ENCODE measurements around the gene GH1.

DNA sequence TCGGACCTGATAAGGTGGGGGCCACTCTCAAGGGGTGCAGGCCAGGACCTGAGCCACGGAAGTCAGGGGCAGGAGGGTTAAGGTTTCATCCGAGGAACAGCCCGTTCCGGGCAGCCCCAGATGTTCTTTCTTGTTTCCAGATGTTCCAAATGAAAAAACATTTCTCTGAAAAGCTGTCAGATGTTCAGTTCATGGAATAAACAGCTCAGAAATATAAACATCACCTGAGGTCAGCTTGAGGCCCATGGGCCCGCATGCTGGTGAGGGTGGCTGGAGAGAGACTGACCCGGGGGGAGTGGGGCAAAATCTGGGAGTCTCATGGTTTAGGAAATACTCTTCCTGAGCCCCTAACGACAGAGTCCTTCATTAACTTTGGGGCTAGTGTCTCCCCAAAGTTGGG, 15.0 kb upstream of the GH1 start:
- TF ChIP-seq, protein P1, sequence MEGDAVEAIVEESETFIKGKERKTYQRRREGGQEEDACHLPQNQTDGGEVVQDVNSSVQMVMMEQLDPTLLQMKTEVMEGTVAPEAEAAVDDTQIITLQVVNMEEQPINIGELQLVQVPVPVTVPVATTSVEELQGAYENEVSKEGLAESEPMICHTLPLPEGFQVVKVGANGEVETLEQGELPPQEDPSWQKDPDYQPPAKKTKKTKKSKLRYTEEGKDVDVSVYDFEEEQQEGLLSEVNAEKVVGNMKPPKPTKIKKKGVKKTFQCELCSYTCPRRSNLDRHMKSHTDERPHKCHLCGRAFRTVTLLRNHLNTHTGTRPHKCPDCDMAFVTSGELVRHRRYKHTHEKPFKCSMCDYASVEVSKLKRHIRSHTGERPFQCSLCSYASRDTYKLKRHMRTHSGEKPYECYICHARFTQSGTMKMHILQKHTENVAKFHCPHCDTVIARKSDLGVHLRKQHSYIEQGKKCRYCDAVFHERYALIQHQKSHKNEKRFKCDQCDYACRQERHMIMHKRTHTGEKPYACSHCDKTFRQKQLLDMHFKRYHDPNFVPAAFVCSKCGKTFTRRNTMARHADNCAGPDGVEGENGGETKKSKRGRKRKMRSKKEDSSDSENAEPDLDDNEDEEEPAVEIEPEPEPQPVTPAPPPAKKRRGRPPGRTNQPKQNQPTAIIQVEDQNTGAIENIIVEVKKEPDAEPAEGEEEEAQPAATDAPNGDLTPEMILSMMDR (conservative IDR thresholded peaks at IDR 0.05): no peak
- TF ChIP-seq ZFX (IDR thresholded peaks at IDR 0.05): no peak
